ENCODE data around the gene TYSND1. TPM values are rescaled to one million over a fixed set of nuclear protein-coding genes. Genes with fewer than 3 reads are reported as not detected.
"Not testable (repeated sequence)": the region's sequence is repeated elsewhere in the genome, so short reads cannot be mapped to it uniquely, and the experiment has no call there.

TYSND1 gene
- total RNA-seq, 1 donor from 2014 or later, result 17.5 TPM

GRCh38 chr10:70106958-70107791 lies 39.3 kb downstream of the TYSND1 start:
- peaks cover 34% of the 10 kb centered on the region for H3K36me3 Mint-ChIP-seq
- H3K9me3 Mint-ChIP-seq, result no peaks in the 10 kb centered on the region
- H3K4me3 Mint-ChIP-seq, result no peak overlapping the region
- peak; percentile 75 for TF ChIP-seq CTCF (conservative IDR thresholded peaks at IDR 0.05)
- H3K4me1 Mint-ChIP-seq (ENCODE audit: unreplicated experiment), result peaks cover 19% of the 10 kb centered on the region
- no peaks in the 10 kb centered on the region for H3K27me3 Mint-ChIP-seq
- no peak for DNase-seq (ENCODE audit: extremely low spot score, unreplicated experiment)
- H3K27ac Mint-ChIP-seq, result no peak overlapping the region

- Mint-ChIP-seq H3K27me3 (no peaks in the 10 kb centered on the region), H3K9me3 (no peaks in the 10 kb centered on the region), H3K4me1 (ENCODE audit: unreplicated experiment) (peaks cover 15% of the 10 kb centered on the region), H3K27ac (no peak overlapping the region), H3K36me3 (peaks cover 64% of the 10 kb centered on the region), H3K4me3 (no peak overlapping the region)
- no peak for DNase-seq (ENCODE audit: extremely low spot score, unreplicated experiment)
- TF ChIP-seq CTCF (conservative IDR thresholded peaks at IDR 0.05), result no peak
Measured at GRCh38 chr10:70101668-70102067, 44.8 kb downstream of the TYSND1 start.

GRCh38 chr10:70101068-70101562 lies 45.4 kb downstream of the TYSND1 start:
- not testable (repeated sequence) for DNase-seq (ENCODE audit: extremely low spot score, unreplicated experiment); H3K27me3 Mint-ChIP-seq; H3K27ac Mint-ChIP-seq; H3K9me3 Mint-ChIP-seq; H3K4me3 Mint-ChIP-seq
- peaks cover 15% of the 10 kb centered on the region for H3K4me1 Mint-ChIP-seq (ENCODE audit: unreplicated experiment)
- peaks cover 67% of the 10 kb centered on the region for H3K36me3 Mint-ChIP-seq

- H3K4me1 Mint-ChIP-seq (ENCODE audit: unreplicated experiment), result peaks cover 3% of the 10 kb centered on the region
- H3K4me3 Mint-ChIP-seq, result no peak overlapping the region
- no peaks in the 10 kb centered on the region for H3K27me3 Mint-ChIP-seq
- H3K36me3 Mint-ChIP-seq, result peaks cover 69% of the 10 kb centered on the region
- no peak overlapping the region for H3K27ac Mint-ChIP-seq
- no peak for TF ChIP-seq CTCF (conservative IDR thresholded peaks at IDR 0.05)
- no peak for DNase-seq (ENCODE audit: extremely low spot score, unreplicated experiment)
- no peaks in the 10 kb centered on the region for H3K9me3 Mint-ChIP-seq
Measured at GRCh38 chr10:70098271-70098670, 48.2 kb downstream of the TYSND1 start.

GRCh38 chr10:70097459-70097858 lies 49.0 kb downstream of the TYSND1 start:
- no peaks in the 10 kb centered on the region for H3K27me3 Mint-ChIP-seq
- TF ChIP-seq CTCF (conservative IDR thresholded peaks at IDR 0.05), result no peak
- H3K27ac Mint-ChIP-seq, result no peak overlapping the region
- H3K4me3 Mint-ChIP-seq, result no peak overlapping the region
- DNase-seq (ENCODE audit: extremely low spot score, unreplicated experiment), result no peak
- peaks cover 3% of the 10 kb centered on the region for H3K4me1 Mint-ChIP-seq (ENCODE audit: unreplicated experiment)
- no peaks in the 10 kb centered on the region for H3K9me3 Mint-ChIP-seq
- peaks cover 67% of the 10 kb centered on the region for H3K36me3 Mint-ChIP-seq

- DNase-seq (ENCODE audit: extremely low spot score, unreplicated experiment), result no peak
- TF ChIP-seq CTCF (conservative IDR thresholded peaks at IDR 0.05), result no peak
- no peak overlapping the region for H3K27ac Mint-ChIP-seq
- no peaks in the 10 kb centered on the region for H3K9me3 Mint-ChIP-seq
- peaks cover 3% of the 10 kb centered on the region for H3K4me1 Mint-ChIP-seq (ENCODE audit: unreplicated experiment)
- H3K27me3 Mint-ChIP-seq, result no peaks in the 10 kb centered on the region
- H3K4me3 Mint-ChIP-seq, result no peak overlapping the region
- peaks cover 66% of the 10 kb centered on the region for H3K36me3 Mint-ChIP-seq
Measured at GRCh38 chr10:70096705-70097420, 49.6 kb downstream of the TYSND1 start.
